Hepatocyte (in vitro differentiated cells): ENCODE results near the gene LRRC66. TPM values are rescaled to one million over a fixed set of nuclear protein-coding genes. Genes with fewer than 3 reads are reported as not detected.

Experiments used
- DNase-seq: peaks from one replicate; pipeline ENCODE4 v3.0.0-alpha.2; 2016; ENCODE audit warnings: low spot score
- H2AFZ ChIP-seq: fragments of 200-600 bp; sonication (generic); 2 replicates; pipeline ENCODE4 v1.6.0; 2016; ENCODE audit warnings: antibody characterized with exemption, mild to moderate bottlenecking
- H3K27ac ChIP-seq: fragments of 200-600 bp; sonication (generic); 2 replicates; pipeline ENCODE4 v1.5.1; 2016; ENCODE audit warnings: mild to moderate bottlenecking
- H3K27me3 ChIP-seq: fragments of 200-600 bp; sonication (generic); 2 replicates; pipeline ENCODE4 v1.6.1; 2016
- H3K36me3 ChIP-seq: fragments of 200-600 bp; sonication (generic); replicated peaks from 2 replicates; pipeline ENCODE4 v1.5.1; 2016; ENCODE audit warnings: low read depth; ENCODE audit not compliant: insufficient read depth
- H3K4me1 ChIP-seq: fragments of 200-600 bp; sonication (generic); 2 replicates; pipeline ENCODE4 v1.5.1; 2016; ENCODE audit warnings: mild to moderate bottlenecking, moderate library complexity; ENCODE audit not compliant: insufficient read depth
- H3K4me2 ChIP-seq: fragments of 200-600 bp; sonication (generic); 2 replicates; pipeline ENCODE4 v1.6.0; 2016
- H3K4me3 ChIP-seq: fragments of 200-600 bp; sonication (generic); 2 replicates; pipeline ENCODE4 v1.5.1; 2016; ENCODE audit warnings: mild to moderate bottlenecking
- H3K79me2 ChIP-seq: fragments of 200-600 bp; sonication (generic); 2 replicates; pipeline ENCODE4 v1.6.0; 2017; ENCODE audit warnings: mild to moderate bottlenecking
- H3K9me2 ChIP-seq: fragments of 200-600 bp; sonication (generic); replicated peaks from 2 replicates; pipeline ENCODE4 v1.6.0; 2017; ENCODE audit warnings: mild to moderate bottlenecking; ENCODE audit not compliant: insufficient read depth
- H3K9me3 ChIP-seq: fragments of 200-600 bp; sonication (generic); 2 replicates; pipeline ENCODE4 v1.5.1; 2016; ENCODE audit warnings: low read depth, mild to moderate bottlenecking
- H4K20me1 ChIP-seq: fragments of 200-600 bp; sonication (generic); 2 replicates; pipeline ENCODE4 v1.6.0; 2016; ENCODE audit warnings: mild to moderate bottlenecking; ENCODE audit not compliant: insufficient read depth, poor library complexity, severe bottlenecking
- EZH2 ChIP-seq: fragments of 200-600 bp; sonication (generic); IDR thresholded peaks from 2 replicates; pipeline ENCODE4 v1.6.1; 2016; ENCODE audit warnings: antibody characterized with exemption, mild to moderate bottlenecking, borderline replicate concordance
- EZH2phosphoT487 ChIP-seq: fragments of 200-600 bp; sonication (generic); IDR thresholded peaks from one replicate; pipeline ENCODE4 v1.6.1; 2018; ENCODE audit warnings: antibody characterized with exemption, mild to moderate bottlenecking, low read depth, moderate library complexity; ENCODE audit not compliant: unreplicated experiment, severe bottlenecking
- WGBS: methylation state at CpG from one replicate; pipeline ENCODE4 v1.1.6; 2016; ENCODE audit warnings: low lambda C conversion rate; ENCODE audit errors: missing lambda C conversion rate; 5-methylcytosine and 5-hydroxymethylcytosine counted together
- polyA plus RNA-seq: library from polyadenylated mRNA; unstranded; fragments of >200 nt; fragmentation: Nextera tagmentation; extraction: Ambion mirVana; gene quantifications from 2 replicates; pipeline ENCODE4 v1.2.1, GENCODE V29; 2016
- total RNA-seq: library from RNA; depleted of rRNA; stranded (reverse); fragments of >200 nt; gene quantifications from 2 replicates; pipeline ENCODE4 v1.2.3, GENCODE V29; 2014
- TF ChIP-seq, protein P1 (sequence below): fragments of 200-600 bp; sonication (generic); IDR thresholded peaks from 2 replicates; pipeline ENCODE4 v1.5.1; 2016; ENCODE audit warnings: antibody characterized with exemption, mild to moderate bottlenecking; ENCODE audit not compliant: poor library complexity

Gene LRRC66
- total and polyA plus RNA-seq, 2 experiments from 2014 or later, result 0.44 to 0.87 TPM

DNA sequence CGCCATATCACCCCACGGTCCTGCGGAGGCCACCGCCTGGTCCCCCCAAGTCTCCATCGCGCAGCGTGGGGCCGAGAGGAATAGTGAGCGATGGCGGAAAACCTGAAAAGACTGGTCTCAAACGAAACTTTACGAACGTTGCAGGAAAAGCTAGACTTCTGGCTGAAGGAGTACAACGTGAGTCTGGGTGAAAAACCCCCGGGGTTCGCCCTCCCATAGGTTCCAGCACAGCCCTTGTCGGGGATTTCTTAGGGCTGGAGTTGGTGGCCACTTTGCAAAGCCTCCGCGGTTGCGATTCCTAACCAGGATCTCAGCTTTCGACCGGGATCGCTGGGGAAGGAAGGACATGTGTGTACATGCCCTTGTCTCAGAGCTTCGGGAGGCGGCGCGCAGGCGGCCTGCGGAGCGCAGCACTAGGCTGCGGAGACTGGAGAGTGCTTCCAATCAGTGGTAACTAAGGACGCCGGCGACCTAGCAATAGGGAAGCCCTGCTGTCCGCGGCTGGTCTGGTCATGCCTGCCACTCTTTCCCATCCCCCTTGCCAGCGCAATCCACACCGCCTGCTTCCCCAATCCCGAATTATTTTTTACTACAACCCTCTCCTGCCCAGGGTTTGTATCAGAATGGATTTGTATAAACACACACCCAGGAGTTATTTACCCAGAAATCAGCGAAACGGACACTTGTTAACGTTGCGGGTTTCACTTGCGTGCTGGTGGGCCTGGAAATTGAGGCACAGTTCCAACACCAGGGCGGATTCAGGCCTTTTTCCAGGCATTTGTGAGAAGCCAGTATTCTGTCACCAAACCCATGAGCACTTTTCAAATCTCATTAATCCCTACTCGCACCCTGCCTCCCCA is 31.7 kb upstream of the LRRC66 start:
- Histone ChIP-seq H3K9me2 (no peaks in the 10 kb centered on the region), H3K4me1 (peaks cover 7% of the 10 kb centered on the region), H4K20me1 (no peaks in the 10 kb centered on the region), H3K9me3 (no peaks in the 10 kb centered on the region), H3K79me2 (no peaks in the 10 kb centered on the region), H3K4me3 (peak overlapping the region; percentile 86), H3K27me3 (peaks cover 2% of the 10 kb centered on the region), H3K4me2 (peak overlapping the region; percentile 84), H2AFZ (peak overlapping the region; percentile 97), H3K27ac (peak overlapping the region; percentile 81), H3K36me3 (no peaks in the 10 kb centered on the region)
- TF ChIP-seq EZH2 (no peak), EZH2phosphoT487 (no peak)
- TF ChIP-seq, protein P1, sequence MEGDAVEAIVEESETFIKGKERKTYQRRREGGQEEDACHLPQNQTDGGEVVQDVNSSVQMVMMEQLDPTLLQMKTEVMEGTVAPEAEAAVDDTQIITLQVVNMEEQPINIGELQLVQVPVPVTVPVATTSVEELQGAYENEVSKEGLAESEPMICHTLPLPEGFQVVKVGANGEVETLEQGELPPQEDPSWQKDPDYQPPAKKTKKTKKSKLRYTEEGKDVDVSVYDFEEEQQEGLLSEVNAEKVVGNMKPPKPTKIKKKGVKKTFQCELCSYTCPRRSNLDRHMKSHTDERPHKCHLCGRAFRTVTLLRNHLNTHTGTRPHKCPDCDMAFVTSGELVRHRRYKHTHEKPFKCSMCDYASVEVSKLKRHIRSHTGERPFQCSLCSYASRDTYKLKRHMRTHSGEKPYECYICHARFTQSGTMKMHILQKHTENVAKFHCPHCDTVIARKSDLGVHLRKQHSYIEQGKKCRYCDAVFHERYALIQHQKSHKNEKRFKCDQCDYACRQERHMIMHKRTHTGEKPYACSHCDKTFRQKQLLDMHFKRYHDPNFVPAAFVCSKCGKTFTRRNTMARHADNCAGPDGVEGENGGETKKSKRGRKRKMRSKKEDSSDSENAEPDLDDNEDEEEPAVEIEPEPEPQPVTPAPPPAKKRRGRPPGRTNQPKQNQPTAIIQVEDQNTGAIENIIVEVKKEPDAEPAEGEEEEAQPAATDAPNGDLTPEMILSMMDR, result no peak
- peak; percentile 90 for DNase-seq
- WGBS, result 9% methylated on average over 46 of the region's 46 CpGs

DNA sequence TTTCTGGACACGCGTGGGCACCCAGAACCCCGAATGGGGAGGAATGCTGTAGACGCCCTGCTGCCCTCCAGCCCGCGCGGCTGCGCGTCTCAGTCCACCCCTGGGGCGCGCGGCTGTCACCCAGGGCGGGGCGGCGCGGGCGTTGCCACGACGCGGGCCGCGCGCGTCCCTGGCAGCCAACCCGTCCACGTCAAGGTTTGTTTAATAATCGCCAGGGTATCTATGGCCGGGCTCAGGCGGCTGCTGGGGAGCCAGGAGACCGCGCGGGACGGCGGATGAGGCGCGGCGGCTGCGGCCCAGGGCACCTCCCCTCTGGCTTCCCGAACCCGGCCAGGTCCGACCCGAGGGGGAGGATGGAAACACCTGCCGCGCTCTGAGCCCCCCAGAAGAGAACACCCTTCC is 31.1 kb upstream of the LRRC66 start, which contains the start of gene SPATA18:
SPATA18 (plus strand) TSS at position 92 of the 402 bp plus-strand sequence. CDS start 401 bp downstream, outside the sequence.
- Histone ChIP-seq H3K9me3 (no peaks in the 10 kb centered on the region), H3K36me3 (no peaks in the 10 kb centered on the region), H3K27ac (peak within 1 kb of the TSS; percentile 81), H3K4me3 (peak within 1 kb of the TSS; percentile 86), H3K27me3 (peaks cover 2% of the 10 kb centered on the region), H4K20me1 (no peaks in the 10 kb centered on the region), H3K79me2 (no peaks in the 10 kb centered on the region), H2AFZ (peak within 1 kb of the TSS; percentile 97), H3K4me2 (peak within 1 kb of the TSS; percentile 84), H3K4me1 (peaks cover 7% of the 10 kb centered on the region), H3K9me2 (no peaks in the 10 kb centered on the region)
- under 1% methylated on average over 42 of the region's 44 CpGs for WGBS
- TF ChIP-seq EZH2phosphoT487 (no peak), EZH2 (no peak)
- TF ChIP-seq, protein P1, result no peak
- DNase-seq, result peak; percentile 71

- Histone ChIP-seq H3K79me2 (no peaks in the 10 kb centered on the region), H3K9me2 (no peaks in the 10 kb centered on the region), H3K27ac (no peak overlapping the region), H2AFZ (no peak overlapping the region), H3K9me3 (no peaks in the 10 kb centered on the region), H4K20me1 (no peaks in the 10 kb centered on the region), H3K4me2 (no peak overlapping the region), H3K4me3 (no peak overlapping the region), H3K36me3 (no peaks in the 10 kb centered on the region), H3K4me1 (peaks cover 7% of the 10 kb centered on the region), H3K27me3 (peaks cover 2% of the 10 kb centered on the region)
- no peak for DNase-seq
- 83% methylated on average over 5 of the region's 5 CpGs for WGBS
- TF ChIP-seq, protein P1, result no peak
- TF ChIP-seq EZH2phosphoT487 (no peak), EZH2 (no peak)
These were observed 29.1 kb upstream of the LRRC66 start for GRCh38 chr4:52049266-52049665.
